Renal cortex interstitium (tissue), 11 donors: Measurements from ENCODE around the gene NRAP. TPM values are rescaled to one million over a fixed set of nuclear protein-coding genes. Genes with fewer than 3 reads are reported as not detected.
A peak's percentile ranks its signal among the peaks of the same experiment; 100 is the strongest.

ENCODE experiments used
- DNase-seq, 11 donors: peaks; one replicate each; pipeline ENCODE4 v3.0.0-alpha.2; 2013; ENCODE audit warnings: low read depth in 9 of 11, low spot score in 4 of 11; ENCODE audit errors: extremely low read depth in 1 of 11
- polyA plus RNA-seq, 3 donors: library from polyadenylated mRNA; unstranded; fragments of 120-200 nt; gene quantifications; one replicate each; pipeline ENCODE4 v1.2.1, GENCODE V29; 2013; ENCODE audit not compliant: insufficient read length in 3 of 3

NRAP gene
- polyA plus RNA-seq, 3 donors = 0.03 TPM; not detected in 2

DNA sequence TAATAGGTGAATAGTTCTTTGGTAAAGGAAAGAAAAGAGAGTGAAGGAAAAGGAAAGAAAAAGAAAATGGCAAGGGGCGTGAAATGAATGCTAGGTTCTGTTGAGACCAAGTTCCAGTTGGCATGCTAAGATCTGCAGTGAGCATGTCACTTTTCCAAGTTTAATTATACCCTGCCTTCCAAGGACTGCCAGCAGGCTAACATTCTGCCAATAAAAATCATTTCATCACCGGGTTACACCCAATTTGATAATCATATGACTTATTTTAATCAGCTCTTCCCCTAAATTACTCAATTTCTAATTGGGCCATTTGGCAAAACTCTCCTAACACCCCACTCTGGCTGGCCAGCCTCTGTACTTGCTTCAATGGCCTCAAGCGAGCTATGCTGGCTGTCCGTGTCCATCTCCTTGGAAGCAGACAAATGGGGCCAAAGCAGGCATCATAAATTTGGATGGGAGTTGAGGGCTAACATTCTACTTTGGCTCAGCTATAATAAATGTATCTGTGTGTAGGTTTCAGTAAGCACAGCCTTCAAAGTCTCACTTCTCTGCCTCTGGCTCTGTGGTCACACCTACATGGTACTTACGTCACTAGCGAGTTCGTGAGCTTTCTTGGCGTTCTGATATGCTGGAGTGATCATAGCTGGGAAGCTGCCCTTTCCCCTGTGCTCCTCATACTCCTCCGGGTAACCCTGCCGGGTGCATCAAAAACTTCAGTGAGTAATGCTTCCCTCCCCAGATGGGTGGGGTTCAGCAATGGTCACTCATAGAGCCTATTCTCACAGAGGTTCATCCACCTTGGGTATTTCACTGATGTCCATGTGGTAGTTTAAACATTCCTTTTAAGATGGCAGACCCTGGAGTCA is 17.3 kb downstream of the NRAP start:
- DNase-seq = no peak

DNA sequence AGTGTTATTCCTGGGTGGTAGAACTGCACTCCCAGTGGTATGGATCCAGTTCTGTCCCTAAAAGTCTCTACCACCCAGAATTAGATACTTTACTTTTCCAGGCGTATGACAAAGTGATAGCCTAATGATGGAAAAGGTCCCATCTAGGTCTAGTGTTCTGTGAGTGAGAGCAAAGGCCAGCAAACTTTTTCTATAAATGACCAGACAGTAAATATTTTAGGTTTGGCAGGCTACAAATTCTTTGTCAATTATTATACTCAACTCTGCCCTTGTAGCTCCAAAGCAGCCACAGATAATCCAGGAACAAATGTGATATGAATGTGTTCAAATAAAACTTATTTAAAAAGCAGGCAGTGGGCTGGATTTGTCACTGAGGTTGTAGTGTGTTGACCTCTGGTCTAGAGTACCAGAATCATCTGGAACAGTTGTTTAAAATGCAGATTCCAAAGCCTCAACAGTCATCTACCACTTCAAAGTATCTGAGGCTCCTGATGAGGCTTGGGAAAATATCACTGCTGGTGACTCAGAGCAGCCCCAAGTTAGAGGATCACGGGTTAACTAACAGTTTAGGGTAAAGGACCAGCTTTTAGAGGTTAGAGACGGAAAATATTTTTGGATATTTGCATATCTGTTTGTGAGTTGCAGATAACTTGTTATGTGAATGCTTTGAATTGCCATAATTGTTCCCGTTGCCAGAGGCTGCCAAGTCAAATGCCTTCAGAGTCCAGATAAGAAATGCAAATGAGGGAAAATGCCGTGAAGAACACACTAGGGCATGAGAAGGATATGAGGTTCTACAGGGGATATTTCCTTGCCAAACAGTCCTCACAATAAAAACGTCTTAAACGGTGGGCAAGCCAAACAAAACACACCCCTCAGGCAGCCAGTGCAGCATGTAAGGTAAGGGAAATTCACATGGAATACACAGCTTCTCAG is 19.4 kb downstream of the NRAP start:
- DNase-seq = no peak

DNA sequence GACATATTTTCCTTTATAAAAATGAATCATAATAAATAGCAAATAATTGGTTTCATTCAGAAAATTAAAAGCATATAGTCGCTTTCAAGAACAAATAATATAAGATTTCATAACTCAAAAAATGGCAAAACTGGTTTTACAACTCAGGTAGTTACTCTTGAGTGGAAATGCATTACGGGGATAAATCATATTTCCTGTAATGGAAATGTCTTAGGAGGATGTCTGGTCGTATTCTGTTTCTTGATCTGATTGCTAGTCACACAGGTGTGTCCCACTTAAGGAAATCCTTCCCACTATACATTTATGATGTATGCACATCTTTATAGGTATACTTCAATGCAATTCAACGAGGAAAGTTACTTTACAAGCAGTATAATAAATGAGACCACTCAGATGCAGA is 20.7 kb downstream of the NRAP start:
- no peak for DNase-seq

DNA sequence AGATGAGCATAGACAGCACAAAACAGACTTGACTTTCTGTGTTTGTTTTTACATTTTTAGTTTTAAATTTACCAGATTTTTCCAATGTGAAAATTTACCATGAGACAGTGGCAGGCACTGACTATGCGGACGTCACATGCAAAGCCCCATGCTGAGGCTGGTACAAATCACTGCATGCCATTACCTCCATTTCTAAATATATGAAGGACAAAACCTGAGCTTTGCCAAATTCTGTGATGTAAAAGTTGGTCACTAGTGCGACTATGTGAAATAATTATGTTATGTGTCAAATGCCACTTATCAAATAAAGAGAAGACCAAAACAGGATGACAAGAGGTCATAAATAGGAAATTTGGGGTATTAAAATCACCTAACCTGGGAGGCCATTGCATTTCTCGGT is 22.1 kb downstream of the NRAP start:
- DNase-seq = no peak

DNA sequence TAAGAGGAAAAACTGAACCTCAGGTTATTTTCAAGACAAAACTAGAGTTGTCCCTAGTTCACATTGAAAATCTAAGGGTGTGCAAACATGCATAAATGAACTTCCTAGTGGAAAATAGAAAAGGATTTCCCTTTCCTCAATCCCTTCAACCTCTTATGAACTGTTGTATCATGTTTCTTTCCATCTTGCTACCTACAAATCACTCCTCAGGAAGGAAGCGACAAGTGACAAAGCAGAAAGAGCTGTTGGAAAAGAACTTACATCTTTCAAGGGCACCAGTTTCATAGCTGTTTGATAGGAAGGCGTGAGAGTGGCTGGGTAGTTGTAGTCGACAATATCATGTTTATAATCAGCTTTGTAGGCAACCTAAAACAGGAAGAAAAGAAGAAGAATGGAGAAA is 23.9 kb downstream of the NRAP start:
- DNase-seq = no peak

DNA sequence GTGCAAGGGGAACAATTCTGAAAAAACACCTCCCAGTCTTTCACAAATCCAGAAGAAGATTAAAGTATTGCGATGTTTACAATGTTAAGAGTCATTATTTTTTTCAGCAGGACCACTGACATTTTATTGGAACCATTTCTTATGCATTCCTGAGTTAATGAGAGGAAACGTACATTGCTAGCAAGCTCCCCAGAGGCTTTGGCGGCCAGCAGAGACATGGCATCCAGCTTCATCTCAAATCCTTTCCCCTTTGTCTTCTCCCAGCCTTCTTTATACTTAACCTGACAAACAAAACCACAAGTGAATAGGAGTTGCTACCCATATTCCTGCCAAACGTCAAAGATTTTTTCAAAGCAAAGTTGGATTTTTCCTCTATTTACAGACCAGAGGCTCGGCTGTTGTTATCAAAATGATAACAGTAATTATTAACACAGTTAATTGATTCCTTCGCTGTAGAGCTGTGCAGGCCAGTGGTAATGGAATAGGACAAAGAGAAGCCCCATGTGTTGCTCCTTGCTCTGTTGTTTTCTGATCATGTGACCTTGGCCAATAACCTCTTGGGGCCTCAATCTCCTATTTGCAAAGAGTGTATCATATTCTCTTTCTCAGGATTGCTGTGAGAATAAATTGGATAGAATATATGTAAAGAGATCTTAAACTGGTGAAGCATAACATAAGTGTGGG is 32.0 kb downstream of the NRAP start:
- peak in 1 of 11 donors; percentile 31 for DNase-seq

DNA sequence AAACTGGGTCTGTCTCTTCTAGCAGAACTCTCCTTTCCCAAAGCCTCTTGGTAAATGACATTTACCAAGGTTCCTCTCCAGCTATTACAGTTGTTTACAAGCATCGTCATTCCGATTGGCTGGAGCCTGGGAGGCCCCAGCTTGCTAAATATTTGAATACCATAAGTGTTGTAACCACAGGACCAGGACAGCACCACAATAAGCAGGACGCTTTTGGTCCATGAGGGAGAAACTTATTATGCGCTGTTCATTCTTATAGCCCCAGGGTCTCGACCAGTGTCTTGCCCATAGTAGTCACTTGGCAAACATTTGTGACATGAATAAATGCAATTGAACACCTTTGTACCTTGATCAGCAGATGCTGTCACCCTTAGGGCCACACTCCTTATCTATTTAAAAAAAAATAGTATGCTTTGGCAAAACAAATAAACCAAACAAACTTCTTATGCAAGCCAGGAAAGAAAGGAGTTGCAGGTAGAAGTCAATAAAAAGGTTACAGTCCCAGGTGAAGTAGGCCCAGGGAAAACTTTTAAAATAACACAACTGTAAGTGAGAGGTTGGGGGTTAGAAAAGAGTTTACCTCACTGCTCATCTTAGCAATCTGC is 32.8 kb downstream of the NRAP start:
- DNase-seq = no peak

DNA sequence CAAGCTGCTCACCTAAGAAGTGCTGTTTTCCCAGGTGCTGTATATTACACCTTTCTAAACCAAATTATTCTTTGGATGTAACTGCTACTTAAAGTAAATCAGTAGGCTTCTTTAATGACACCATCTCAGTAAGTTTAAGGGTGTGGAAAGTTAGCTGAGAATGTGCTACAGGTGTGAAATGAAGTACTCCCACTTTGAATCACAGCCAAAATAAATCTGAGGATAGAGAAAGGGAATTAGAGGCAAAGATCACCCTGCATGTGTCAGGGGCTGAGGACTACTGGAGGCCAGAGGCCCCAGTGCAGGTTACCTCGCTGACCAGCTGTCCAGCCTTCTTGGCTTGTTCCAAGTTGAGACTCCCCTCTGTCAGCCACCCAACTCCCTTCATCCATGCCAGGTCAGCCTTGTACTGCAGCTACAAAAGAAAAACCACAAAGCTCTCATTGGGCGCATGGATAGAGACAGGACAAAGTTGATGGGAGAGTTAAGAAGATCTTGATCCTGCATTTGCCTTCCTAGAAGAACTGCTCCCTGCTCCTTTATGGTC is 35.2 kb downstream of the NRAP start:
- DNase-seq = no peak

DNA sequence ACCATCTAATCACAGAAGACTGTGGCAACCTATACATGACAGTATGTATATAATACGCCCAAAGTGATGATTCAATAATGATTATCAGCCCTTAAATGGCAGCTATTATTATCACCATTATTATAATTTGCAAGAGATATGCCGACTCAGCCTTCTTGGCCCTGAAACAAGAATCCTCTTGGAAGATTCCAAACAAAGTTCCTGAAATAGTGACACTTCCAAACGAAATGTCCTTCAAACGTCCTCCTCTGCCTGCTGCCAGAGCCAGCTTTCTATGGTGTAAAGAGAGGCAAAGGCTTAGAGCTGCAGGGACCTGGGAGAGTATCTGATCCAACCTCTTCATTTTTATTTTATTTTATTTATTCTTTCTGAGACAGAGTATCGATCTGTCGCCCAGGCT is 36.0 kb downstream of the NRAP start:
- DNase-seq = no peak

DNA sequence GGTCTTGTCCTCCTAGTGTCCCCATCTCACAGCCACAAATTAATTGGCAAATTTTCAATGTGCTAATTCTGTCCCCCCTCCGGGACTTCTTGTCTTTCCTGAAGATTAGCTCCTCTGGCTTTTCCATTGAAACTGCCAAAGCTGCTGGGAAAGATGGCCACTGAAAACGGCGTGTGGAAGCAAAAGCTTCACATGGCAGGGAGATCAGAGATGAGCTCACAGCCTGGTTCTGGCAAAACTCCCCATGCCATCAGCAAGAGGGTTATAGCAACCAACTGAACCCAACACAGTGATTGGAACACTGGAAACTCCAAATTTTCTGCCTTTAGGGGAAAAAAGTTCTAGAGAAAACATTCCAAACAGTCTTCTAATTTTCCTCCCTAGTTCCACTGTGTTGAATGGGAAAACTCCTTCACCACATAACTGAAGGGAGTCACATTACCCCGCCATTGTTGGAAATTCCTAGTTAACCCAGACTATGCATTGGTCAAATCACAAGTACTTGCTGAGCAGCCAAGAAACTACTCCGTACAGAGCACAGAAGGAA is 37.0 kb downstream of the NRAP start:
- no peak for DNase-seq

DNA sequence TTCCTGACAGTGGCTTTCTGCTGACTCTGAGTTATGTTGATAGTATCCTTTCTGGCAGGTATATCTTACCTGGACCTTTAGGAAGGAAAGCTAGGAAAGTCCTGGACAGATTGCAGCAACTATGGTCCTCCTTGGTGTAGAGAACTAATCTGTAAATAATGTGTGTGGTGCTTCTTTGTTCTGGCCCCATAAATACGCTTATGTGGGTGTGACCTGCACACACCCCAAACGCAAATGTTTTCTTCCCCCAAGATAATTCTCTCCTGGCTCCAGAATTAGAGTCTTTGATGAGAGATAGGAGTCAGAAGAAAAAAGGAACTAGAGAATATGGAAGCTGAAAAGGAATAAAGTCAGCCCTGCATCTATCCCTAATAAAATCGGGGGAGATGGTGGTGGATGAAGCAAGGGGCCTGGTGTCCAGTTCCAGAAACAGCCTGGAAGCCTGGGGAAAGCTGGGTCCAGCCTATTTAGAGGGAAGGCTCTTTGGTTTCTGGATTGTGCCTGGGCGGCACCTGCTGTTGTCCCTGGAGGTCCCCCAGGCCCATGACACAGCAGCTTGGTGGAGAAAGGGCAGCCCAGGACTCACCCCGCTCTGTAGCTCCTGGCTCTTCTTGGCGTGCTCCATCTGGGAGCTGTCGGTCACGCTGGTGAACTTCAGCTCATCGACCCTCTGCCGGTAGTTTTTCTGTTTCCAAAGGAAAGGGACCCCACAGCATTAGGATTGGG is 38.2 kb downstream of the NRAP start:
- DNase-seq = no peak

DNA sequence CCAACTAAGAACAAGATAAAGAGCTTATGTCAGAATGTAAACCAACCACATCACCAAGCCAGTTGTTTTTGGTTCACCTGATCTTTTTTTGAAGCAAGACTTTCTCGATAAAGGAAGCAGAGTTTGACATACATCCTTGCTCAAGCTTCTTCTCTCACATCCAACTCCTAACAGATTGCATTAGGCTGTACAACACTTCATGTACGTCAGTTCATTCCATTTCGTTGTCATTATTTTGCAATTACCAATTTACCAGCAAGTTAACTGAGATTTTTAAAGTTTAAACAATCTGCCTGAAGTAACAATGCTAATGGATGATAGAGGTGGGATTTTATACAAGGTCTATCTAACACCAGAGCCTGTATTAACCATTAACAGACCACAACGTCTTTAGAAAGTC is 41.0 kb downstream of the NRAP start:
- no peak for DNase-seq

DNA sequence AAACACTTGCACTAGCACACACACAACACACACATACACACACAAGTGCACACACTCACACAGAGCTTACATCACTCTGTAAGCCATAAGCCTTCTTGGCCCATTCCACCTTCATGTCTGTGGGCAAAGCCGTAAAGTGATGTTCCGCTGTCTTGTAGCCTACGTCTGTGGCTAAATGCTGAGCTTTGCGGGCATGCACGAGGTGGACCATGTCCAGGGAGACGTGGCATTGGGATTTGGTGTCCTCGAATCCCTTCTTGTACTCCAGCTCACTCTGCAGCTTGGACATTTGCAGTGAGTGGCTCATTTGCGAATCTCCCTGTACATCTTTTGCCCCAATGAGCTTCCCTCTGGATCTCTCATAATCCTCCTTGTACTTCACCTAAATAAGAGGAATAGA is 42.0 kb downstream of the NRAP start:
- DNase-seq = no peak

DNA sequence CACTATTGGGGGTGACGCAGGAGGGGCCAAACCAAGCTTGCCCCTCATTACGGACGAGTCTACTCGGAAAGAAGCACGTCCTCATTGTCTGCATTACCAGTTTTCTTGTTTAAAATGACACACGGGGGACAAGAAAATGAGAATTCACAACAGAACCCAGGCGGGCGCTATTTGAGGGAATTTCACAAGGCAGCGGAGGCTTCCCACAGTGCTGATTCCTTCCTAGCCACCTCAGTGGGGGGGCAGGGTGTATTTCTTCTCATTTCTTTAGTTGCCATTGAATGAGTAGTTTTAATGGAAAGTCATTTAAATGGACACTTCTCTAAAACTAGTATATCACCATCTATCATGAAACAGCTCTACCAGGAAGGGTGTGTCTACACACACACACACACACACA is 42.9 kb downstream of the NRAP start:
- DNase-seq = no peak

DNA sequence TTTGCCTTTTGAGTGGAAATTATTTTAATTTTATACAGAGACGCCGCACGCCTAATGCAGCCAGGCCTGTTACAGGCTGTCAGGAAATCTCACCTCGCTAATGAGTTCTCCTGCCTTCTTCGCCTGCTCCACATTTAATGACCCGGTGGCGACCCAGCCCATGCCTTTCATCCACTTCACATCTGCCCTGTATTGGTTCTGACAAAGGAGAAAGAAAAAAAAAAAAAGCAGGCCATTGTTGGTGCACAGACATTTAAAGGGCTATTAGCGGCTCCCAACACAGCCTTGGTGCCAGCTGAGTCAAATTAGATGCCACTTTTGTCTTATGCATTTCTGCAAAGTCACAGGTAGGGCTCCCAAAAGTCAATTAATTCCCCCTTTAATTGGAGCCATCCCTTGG is 43.3 kb downstream of the NRAP start:
- no peak for DNase-seq

DNA sequence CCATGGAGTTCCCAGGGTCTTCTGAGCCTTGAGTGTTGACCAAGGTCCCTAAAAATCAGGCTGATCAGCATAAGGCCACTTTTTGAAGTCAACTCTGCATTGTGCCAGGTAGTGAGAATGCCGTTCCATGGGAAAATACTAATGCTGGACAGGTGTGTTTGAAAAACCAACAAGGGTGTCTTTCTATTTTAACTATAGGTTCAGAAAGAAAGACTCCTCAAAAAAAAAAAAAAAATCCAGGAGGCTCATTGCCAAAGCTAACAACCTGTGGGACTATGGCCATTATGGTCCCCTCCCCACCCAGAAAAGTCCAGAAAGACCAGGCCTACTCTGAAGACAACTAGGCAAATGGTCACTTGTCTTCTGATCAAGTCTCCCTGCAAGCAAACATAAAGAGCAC is 44.4 kb downstream of the NRAP start:
- no peak for DNase-seq

DNA sequence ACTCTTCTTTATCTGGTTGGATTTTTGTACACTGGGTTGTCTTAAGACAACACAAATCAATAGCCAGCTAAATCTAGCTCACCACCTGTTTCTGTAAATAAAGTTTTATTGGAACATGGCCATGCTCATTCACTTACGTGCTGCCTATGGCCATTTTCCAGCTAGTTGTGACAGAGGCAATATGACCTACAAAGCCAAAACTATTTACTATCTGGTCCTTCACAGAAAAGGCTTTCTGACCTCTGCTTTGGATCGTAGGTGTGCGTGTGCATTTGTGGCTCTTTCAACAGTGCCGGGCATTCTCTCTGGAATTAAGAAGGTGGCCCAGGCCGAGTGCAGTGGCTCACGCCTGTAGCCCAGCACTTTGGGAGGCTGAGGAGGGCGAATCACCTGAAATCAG is 45.5 kb downstream of the NRAP start:
- no peak for DNase-seq

DNA sequence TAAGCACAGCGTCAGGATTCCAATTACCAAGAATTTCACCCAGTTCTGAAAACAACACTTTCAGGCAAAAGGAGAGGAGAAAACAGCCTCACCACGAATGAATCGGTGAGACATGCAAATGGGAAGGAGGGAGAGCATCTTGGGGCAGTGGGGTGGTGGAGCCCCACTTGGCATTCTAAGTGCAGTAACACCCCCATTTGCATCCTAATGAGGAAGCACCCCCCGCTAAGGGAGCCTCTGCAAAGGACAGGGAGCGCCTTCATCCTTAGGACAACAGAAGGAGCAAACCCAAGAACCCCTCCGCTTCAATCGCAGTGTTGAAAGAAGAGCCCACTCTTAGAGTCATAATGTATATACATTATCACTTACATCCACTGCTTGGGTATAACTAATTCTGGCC is 46.8 kb downstream of the NRAP start:
- no peak for DNase-seq
